H1 (cell line): ENCODE data around the gene SPI1. TPM values are rescaled to one million over a fixed set of nuclear protein-coding genes. Genes with fewer than 3 reads are reported as not detected.

Experiments
- CTCF ChIA-PET: fragments of 300-600 bp; sonication (Branson Sonifier 250); formaldehyde crosslinking; loops from one replicate; lab custom pipeline; 2021; ENCODE audit not compliant: partially characterized antibody; lab: Charles Lee
- POLR2A ChIA-PET: fragments of 300-600 bp; sonication (Branson Sonifier 250); formaldehyde crosslinking; loops from one replicate; lab custom pipeline; 2021; ENCODE audit warnings: inconsistent platforms; ENCODE audit not compliant: partially characterized antibody; lab: Charles Lee
- DNase-seq, 2 experiments: peaks; one replicate each; pipeline versions ENCODE4 v3.0.0 to v3.0.0-alpha.2; 2010 to 2022; ENCODE audit warnings: low spot score in 2 of 2, low read depth in 1 of 2, mixed read lengths in 1 of 2
- FAIRE-seq: peaks from 2 replicates; lab custom pipeline; 2011; peaks lifted over from hg19 to GRCh38; lab: Jason Lieb, UNC
- H2AFZ ChIP-seq: 2 replicates; pipeline ENCODE4 v1.8.1; 2012; ENCODE audit warnings: low read length, inconsistent platforms
- H2AK5ac ChIP-seq: 2 replicates; pipeline ENCODE4 v1.6.1; 2013; ENCODE audit warnings: low read depth, low read length
- H2BK120ac ChIP-seq: replicated peaks from 2 replicates; pipeline ENCODE3; 2013; ENCODE audit warnings: low read depth, low read length, inconsistent platforms
- H2BK12ac ChIP-seq: 2 replicates; pipeline ENCODE4 v1.6.1; 2013; ENCODE audit warnings: low read depth, low read length
- H2BK15ac ChIP-seq: 2 replicates; pipeline ENCODE4 v1.6.1; 2013; ENCODE audit warnings: low read length
- H2BK20ac ChIP-seq: 2 replicates; pipeline ENCODE4 v1.6.1; 2013; ENCODE audit warnings: low read length
- H2BK5ac ChIP-seq: 2 replicates; pipeline ENCODE4 v1.6.1; 2013; ENCODE audit warnings: low read depth, low read length
- H3K14ac ChIP-seq: 2 replicates; pipeline ENCODE4 v1.6.1; 2013; ENCODE audit warnings: inconsistent platforms; ENCODE audit not compliant: insufficient read length
- H3K18ac ChIP-seq: 2 replicates; pipeline ENCODE4 v1.6.1; 2013; ENCODE audit warnings: low read length; ENCODE audit errors: extremely low read depth
- H3K23ac ChIP-seq: 2 replicates; pipeline ENCODE4 v1.6.1; 2013; ENCODE audit warnings: inconsistent platforms; ENCODE audit not compliant: insufficient read length
- H3K23me2 ChIP-seq: 2 replicates; pipeline ENCODE4 v1.6.1; 2013; ENCODE audit warnings: low read depth, low read length
- H3K27ac ChIP-seq: 2 replicates; pipeline ENCODE4 v1.6.1; 2011; ENCODE audit warnings: low read depth, low read length, inconsistent platforms
- H3K27me3 ChIP-seq, 4 experiments: replicated peaks in 1 of 4; 1 replicate in 1 of 4; 2 replicates in 3 of 4; pipeline versions ENCODE4 v1.6.1 to v1.8.1; 2011 to 2013; ENCODE audit warnings: low read length in 3 of 4, mild to moderate bottlenecking in 3 of 4, inconsistent platforms in 2 of 4, mixed read lengths in 2 of 4, moderate library complexity in 1 of 4; ENCODE audit not compliant: control insufficient read depth in 3 of 4, insufficient read depth in 3 of 4; ENCODE audit errors: extremely low read depth in 1 of 4
- H3K36me3 ChIP-seq, 4 experiments: 2 replicates each; pipeline versions ENCODE4 v1.6.1 to v1.8.1; 2011 to 2013; ENCODE audit warnings: mild to moderate bottlenecking in 4 of 4, low read length in 3 of 4, moderate library complexity in 2 of 4, control low read depth in 1 of 4, inconsistent platforms in 1 of 4; ENCODE audit not compliant: insufficient read depth in 4 of 4, control insufficient read depth in 2 of 4
- H3K4ac ChIP-seq: replicated peaks from 2 replicates; pipeline ENCODE3; 2013; ENCODE audit warnings: low read length, low read depth, mixed read lengths, inconsistent platforms; ENCODE audit not compliant: insufficient read length
- H3K4me1 ChIP-seq, 4 experiments: replicated peaks in 1 of 4; 1 replicate in 1 of 4; 2 replicates in 3 of 4; pipeline versions ENCODE4 v1.6.1 to v1.8.1; 2011 to 2013; ENCODE audit warnings: low read length in 3 of 4, inconsistent platforms in 2 of 4, mixed read lengths in 1 of 4; ENCODE audit not compliant: insufficient read depth in 4 of 4, control insufficient read depth in 3 of 4
- H3K4me2 ChIP-seq, 2 experiments: 2 replicates each; pipeline versions ENCODE4 v1.6.1 to v1.8.1; 2011 to 2013; ENCODE audit warnings: low read depth in 2 of 2, low read length in 2 of 2, control low read depth in 1 of 2, inconsistent platforms in 1 of 2, mild to moderate bottlenecking in 1 of 2; ENCODE audit not compliant: insufficient read depth in 1 of 2
- H3K4me3 ChIP-seq, 4 experiments: fragments of 200-600, 300-600 bp in 1 of 4; sonication (generic), shearing (Covaris generic), sonication (Bioruptor Twin) in 1 of 4; 2 replicates each; pipeline versions ENCODE4 v1.5.1 to v1.8.1; 2011 to 2016; ENCODE audit warnings: low read length in 4 of 4, low read depth in 3 of 4, control low read depth in 2 of 4, inconsistent platforms in 2 of 4, mild to moderate bottlenecking in 2 of 4, mixed read lengths in 1 of 4, moderate library complexity in 1 of 4; ENCODE audit not compliant: insufficient read depth in 2 of 4; ENCODE audit errors: extremely low read depth in 1 of 4
- H3K56ac ChIP-seq: replicated peaks from 2 replicates; pipeline ENCODE3; 2013; ENCODE audit warnings: low read depth, mild to moderate bottlenecking, mixed read lengths, low read length, inconsistent platforms; ENCODE audit not compliant: insufficient read length
- H3K79me1 ChIP-seq: 2 replicates; pipeline ENCODE4 v1.6.1; 2013; ENCODE audit warnings: low read depth, low read length, control low read depth
- H3K79me2 ChIP-seq, 2 experiments: 2 replicates each; pipeline versions ENCODE4 v1.6.1 to v1.8.1; 2012 to 2013; ENCODE audit warnings: low read length in 2 of 2, mild to moderate bottlenecking in 2 of 2, inconsistent platforms in 1 of 2; ENCODE audit not compliant: insufficient read depth in 2 of 2, control insufficient read depth in 1 of 2
- H3K9ac ChIP-seq, 4 experiments: replicated peaks in 1 of 4; 1 replicate in 1 of 4; 2 replicates in 3 of 4; pipeline versions ENCODE4 v1.6.1 to v1.8.1; 2011 to 2013; ENCODE audit warnings: low read depth in 3 of 4, low read length in 3 of 4, control low read depth in 2 of 4, mild to moderate bottlenecking in 2 of 4, moderate library complexity in 2 of 4, inconsistent platforms in 1 of 4; ENCODE audit errors: extremely low read depth in 1 of 4
- H3K9me3 ChIP-seq, 2 experiments: 2 replicates each; pipeline versions ENCODE4 v1.6.1 to v1.8.1; 2012 to 2013; ENCODE audit warnings: mild to moderate bottlenecking in 2 of 2, moderate library complexity in 2 of 2, control low read depth in 1 of 2, inconsistent platforms in 1 of 2, low read depth in 1 of 2, low read length in 1 of 2, mixed read lengths in 1 of 2; ENCODE audit not compliant: insufficient read depth in 2 of 2
- H4K20me1 ChIP-seq, 2 experiments: replicated peaks in 1 of 2; 2 replicates each; pipeline versions ENCODE3 to v1.8.1; 2011 to 2013; ENCODE audit warnings: inconsistent platforms in 2 of 2, low read length in 2 of 2, mild to moderate bottlenecking in 1 of 2; ENCODE audit not compliant: insufficient read depth in 2 of 2, control insufficient read depth in 1 of 2
- H4K5ac ChIP-seq: 2 replicates; pipeline ENCODE4 v1.6.1; 2013; ENCODE audit warnings: low read length, low read depth, mixed read lengths, inconsistent platforms; ENCODE audit not compliant: insufficient read length
- H4K8ac ChIP-seq: 2 replicates; pipeline ENCODE4 v1.8.0; 2013; ENCODE audit warnings: mild to moderate bottlenecking, moderate library complexity, low read length, inconsistent platforms; ENCODE audit not compliant: insufficient read depth; ENCODE audit errors: extremely low read depth
- H4K91ac ChIP-seq: replicated peaks from 2 replicates; pipeline ENCODE3; 2013; ENCODE audit warnings: low read length, mixed read lengths, inconsistent platforms; ENCODE audit not compliant: insufficient read length
- CTBP2 ChIP-seq: IDR thresholded peaks from 2 replicates; pipeline ENCODE4 v1.7.0; 2011; ENCODE audit warnings: borderline replicate concordance, mild to moderate bottlenecking, moderate library complexity, mixed read lengths, low read length; ENCODE audit not compliant: insufficient read depth, insufficient read length
- EP300 ChIP-seq, 2 experiments: IDR thresholded peaks; 1 replicate in 1 of 2; 2 replicates in 1 of 2; pipeline ENCODE4 v1.6.1; 2011 to 2012; ENCODE audit warnings: low read depth in 2 of 2, low read length in 2 of 2, mild to moderate bottlenecking in 2 of 2, borderline replicate concordance in 1 of 2, inconsistent platforms in 1 of 2, moderate library complexity in 1 of 2
- NANOG ChIP-seq: IDR thresholded peaks from 2 replicates; pipeline ENCODE4 v1.6.1; 2011; ENCODE audit warnings: low read length, low read depth, mild to moderate bottlenecking, inconsistent platforms; ENCODE audit not compliant: insufficient read depth, poor library complexity, severe bottlenecking
- RBBP5 ChIP-seq: IDR thresholded peaks from 2 replicates; pipeline ENCODE4 v1.7.1; 2012; ENCODE audit warnings: low read depth, mild to moderate bottlenecking, inconsistent platforms, low read length, moderate library complexity, borderline replicate concordance
- SRF ChIP-seq: IDR thresholded peaks from 2 replicates; pipeline ENCODE4 v1.6.1; 2011; ENCODE audit warnings: mild to moderate bottlenecking, low read depth, low read length, moderate library complexity
- TAF7 ChIP-seq: optimal IDR thresholded peaks from 2 replicates; pipeline ENCODE3; 2011; ENCODE audit warnings: low read depth, mild to moderate bottlenecking, inconsistent platforms, low read length, moderate library complexity, borderline replicate concordance
- WGBS, 2 experiments: shearing (Covaris generic) in 1 of 2; methylation state at CpG; one replicate each; pipeline versions ENCODE4 v1.1.6 to v1.1.7; 2013 to 2015; ENCODE audit warnings: low lambda C conversion rate in 2 of 2, mixed read lengths in 2 of 2, inconsistent platforms in 1 of 2, low coverage in 1 of 2, missing lambda C conversion rate in 1 of 2; ENCODE audit not compliant: insufficient replicate concordance in 2 of 2, insufficient coverage in 1 of 2, insufficient read length in 1 of 2; ENCODE audit errors: extremely low coverage in 1 of 2, missing lambda C conversion rate in 1 of 2; 5-methylcytosine and 5-hydroxymethylcytosine counted together
- polyA plus RNA-seq, 7 experiments: library from polyadenylated mRNA; depleted of rRNA in 3 of 7; stranded (reverse) in 5 of 7; unstranded in 2 of 7; fragments of >200 nt in 5 of 7; fragments of 200-250 nt in 2 of 7; gene quantifications; 1 replicate in 5 of 7; 2 replicates in 1 of 7; 4 replicates in 1 of 7; pipeline versions ENCODE4 v1.2.1 to v1.2.3, GENCODE V29; 2011 to 2013; ENCODE audit warnings: missing spikeins in 2 of 7, mixed read lengths in 2 of 7
- total RNA-seq: library from RNA; stranded (reverse); fragmentation: NEBNext Ultra II Directional; extraction: Animal tissue kit (Norgen Biotek cat#: 25700); gene quantifications from 2 replicates; pipeline ENCODE4 v1.2.1, GENCODE V29; 2021
- TF ChIP-seq, protein P1 (sequence below), 3 experiments: IDR thresholded peaks; 1 replicate in 2 of 3; 2 replicates in 1 of 3; pipeline versions ENCODE4 v1.5.1 to v1.6.1; 2011; ENCODE audit warnings: low read length in 3 of 3, mild to moderate bottlenecking in 3 of 3, inconsistent platforms in 2 of 3, low read depth in 1 of 3, moderate library complexity in 1 of 3; ENCODE audit not compliant: insufficient read depth in 1 of 3; ENCODE audit errors: control extremely low read depth in 1 of 3
- TF ChIP-seq, protein P2 (sequence below): IDR thresholded peaks from 2 replicates; pipeline ENCODE4 v1.6.1; 2012; ENCODE audit warnings: inconsistent platforms

The SPI1 gene
- total and polyA plus RNA-seq, 2 of the 8 experiments (the other 6 are each of a cell fraction or from before 2014, with no cell fraction given): 0.12 TPM; not detected in 1

DNA sequence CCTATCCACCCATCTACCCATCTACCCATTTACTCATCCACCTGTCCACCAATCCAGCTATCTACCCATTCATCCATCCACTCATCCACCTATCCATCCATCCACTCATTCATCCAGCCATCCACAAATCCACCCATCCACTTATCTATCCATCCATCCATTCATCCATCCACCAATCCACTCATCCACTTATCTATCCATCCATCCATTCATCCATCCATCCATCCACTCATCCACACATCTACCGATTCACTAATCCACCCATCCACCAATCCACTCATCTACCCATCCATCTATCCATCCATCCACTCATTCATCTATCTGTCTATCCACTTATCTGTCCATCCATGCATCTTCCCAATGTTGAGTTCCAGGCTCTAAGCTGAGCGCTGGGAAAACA lies 1.7 kb upstream of the SPI1 start:
- no peak overlapping the region for H4K8ac ChIP-seq
- CTCF ChIA-PET: interaction anchor here (2.9 kb wide), 1 partner anchor 9 kb away, joined by 8 read pairs; no protein-coding TSS in a partner anchor

More for the DNA sequence above, 1.7 kb upstream of the SPI1 start:
- H3K9me3 ChIP-seq: no peaks in the 10 kb centered on the region
- no peak overlapping the region for H3K18ac ChIP-seq
- no peak overlapping the region for H2BK12ac ChIP-seq
- no peak overlapping the region for H3K4me2 ChIP-seq
- H4K5ac ChIP-seq: no peak overlapping the region
- no peak overlapping the region for H4K91ac ChIP-seq
- no peak overlapping the region for H2BK120ac ChIP-seq
- no peak overlapping the region for H3K14ac ChIP-seq
- H3K79me2 ChIP-seq: no peaks in the 10 kb centered on the region
- H3K4me3 ChIP-seq: no peak overlapping the region
- peaks cover 0 to 2% of the 10 kb centered on the region in 2 experiments for H4K20me1 ChIP-seq
- H2AFZ ChIP-seq: no peak overlapping the region
- no peak overlapping the region for H2BK15ac ChIP-seq
- H3K27ac ChIP-seq: no peak overlapping the region
- no peaks in the 10 kb centered on the region for H3K36me3 ChIP-seq
- no peaks in the 10 kb centered on the region for H3K79me1 ChIP-seq
- FAIRE-seq: no peak
- DNase-seq: no peak
- no peak for TF ChIP-seq CTBP2
- TF ChIP-seq, protein P1, sequence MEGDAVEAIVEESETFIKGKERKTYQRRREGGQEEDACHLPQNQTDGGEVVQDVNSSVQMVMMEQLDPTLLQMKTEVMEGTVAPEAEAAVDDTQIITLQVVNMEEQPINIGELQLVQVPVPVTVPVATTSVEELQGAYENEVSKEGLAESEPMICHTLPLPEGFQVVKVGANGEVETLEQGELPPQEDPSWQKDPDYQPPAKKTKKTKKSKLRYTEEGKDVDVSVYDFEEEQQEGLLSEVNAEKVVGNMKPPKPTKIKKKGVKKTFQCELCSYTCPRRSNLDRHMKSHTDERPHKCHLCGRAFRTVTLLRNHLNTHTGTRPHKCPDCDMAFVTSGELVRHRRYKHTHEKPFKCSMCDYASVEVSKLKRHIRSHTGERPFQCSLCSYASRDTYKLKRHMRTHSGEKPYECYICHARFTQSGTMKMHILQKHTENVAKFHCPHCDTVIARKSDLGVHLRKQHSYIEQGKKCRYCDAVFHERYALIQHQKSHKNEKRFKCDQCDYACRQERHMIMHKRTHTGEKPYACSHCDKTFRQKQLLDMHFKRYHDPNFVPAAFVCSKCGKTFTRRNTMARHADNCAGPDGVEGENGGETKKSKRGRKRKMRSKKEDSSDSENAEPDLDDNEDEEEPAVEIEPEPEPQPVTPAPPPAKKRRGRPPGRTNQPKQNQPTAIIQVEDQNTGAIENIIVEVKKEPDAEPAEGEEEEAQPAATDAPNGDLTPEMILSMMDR (IDR thresholded peaks at IDR 0.05; ENCODE audit: control extremely low read depth in 1 of 3, insufficient read depth in 1 of 3, low read depth in 1 of 3, low read length in 3 of 3): no peak
- TF ChIP-seq EP300 (IDR thresholded peaks at IDR 0.05; ENCODE audit: borderline replicate concordance in 1 of 2, low read depth in 2 of 2, low read length in 2 of 2): no peak
- TF ChIP-seq, protein P2, sequence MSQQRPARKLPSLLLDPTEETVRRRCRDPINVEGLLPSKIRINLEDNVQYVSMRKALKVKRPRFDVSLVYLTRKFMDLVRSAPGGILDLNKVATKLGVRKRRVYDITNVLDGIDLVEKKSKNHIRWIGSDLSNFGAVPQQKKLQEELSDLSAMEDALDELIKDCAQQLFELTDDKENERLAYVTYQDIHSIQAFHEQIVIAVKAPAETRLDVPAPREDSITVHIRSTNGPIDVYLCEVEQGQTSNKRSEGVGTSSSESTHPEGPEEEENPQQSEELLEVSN: no peak
- TF ChIP-seq TAF7: no peak
- TF ChIP-seq NANOG: no peak
- TF ChIP-seq RBBP5: no peak
- no peak for TF ChIP-seq SRF
- peak overlapping the region; percentile 93 for H3K56ac ChIP-seq
- POLR2A ChIA-PET: no interaction called here
- H3K4me1 ChIP-seq: peaks cover 0 to 5% (median 2%) of the 10 kb centered on the region in 4 experiments; a peak in 5 of 7 replicates
- no peak overlapping the region for H2BK5ac ChIP-seq
- no peak overlapping the region for H3K23ac ChIP-seq
- WGBS, 2 experiments: 98 to 100% methylated on average over 1 to 2 of the region's 2 CpGs
- H2BK20ac ChIP-seq: no peak overlapping the region
- H3K23me2 ChIP-seq: peaks cover 9% of the 10 kb centered on the region; the same call in 1 of the 2 replicates
- no peak overlapping the region for H3K4ac ChIP-seq
- no peaks in the 10 kb centered on the region for H3K27me3 ChIP-seq
- H3K9ac ChIP-seq: no peak overlapping the region
- H2AK5ac ChIP-seq: no peak overlapping the region
